HG03354 (cell line): ENCODE results near the gene CALHM2.
"Not testable (repeated sequence)": the region's sequence is repeated elsewhere in the genome, so short reads cannot be mapped to it uniquely, and the experiment has no call there.

ENCODE experiments used
- ATAC-seq: cut with Tn5 transposase; IDR thresholded peaks from one replicate; pipeline ENCODE4 v1.9.1; 2021; ENCODE audit warnings: mild to moderate bottlenecking; ENCODE audit not compliant: unreplicated experiment, poor library complexity, severe bottlenecking

CALHM2 gene

DNA sequence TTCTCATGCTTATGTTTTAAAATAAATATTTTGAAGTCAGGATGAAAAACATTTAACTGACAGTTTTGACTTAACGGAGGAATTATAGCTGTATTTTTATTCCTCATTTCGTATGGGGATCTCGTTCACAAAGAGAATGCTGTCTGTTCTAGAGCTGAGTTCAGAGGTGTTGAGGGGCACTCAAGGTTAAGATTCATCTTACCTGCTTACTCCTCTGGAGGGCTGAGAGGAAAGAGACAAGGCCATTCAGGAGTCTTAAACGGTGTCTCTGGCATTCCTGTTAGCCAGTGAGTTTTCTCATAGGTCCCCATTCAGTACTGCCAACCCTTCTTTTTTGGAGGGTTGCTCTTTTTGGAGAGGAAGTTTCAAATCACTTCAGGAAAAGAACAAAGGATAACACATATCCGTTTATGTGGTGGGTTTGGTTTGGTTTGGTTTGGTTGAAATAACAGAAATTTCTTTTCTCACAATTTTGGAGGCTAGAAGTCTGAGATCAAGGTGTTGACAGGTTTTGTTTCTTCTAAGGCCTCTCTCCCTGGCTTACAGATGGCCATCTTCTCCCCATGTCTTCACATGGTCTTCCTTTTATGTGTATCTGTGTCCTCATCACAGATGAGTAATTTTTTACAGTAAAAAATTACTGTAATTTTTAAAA lies 23.1 kb downstream of the CALHM2 start:
- ATAC-seq = no peak

DNA sequence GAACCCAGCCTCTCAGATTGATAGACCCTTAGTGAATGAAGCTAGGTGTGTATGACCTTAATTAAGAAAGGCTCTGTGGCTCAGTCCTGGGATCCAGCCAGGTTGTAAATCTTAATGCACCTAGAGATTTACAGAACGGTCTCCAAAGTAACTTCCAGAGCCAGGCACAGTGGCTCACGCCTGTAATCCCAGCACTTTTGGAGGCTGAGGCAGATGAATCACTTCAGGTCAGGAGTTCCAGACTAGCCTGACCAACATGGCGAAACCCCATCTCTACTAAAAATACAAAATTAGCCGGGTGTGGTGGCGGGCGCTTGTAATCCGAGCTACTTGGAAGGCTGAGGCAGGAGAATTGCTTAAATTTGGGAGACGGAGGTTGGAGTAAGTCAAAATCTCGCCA lies 24.3 kb downstream of the CALHM2 start:
- no peak for ATAC-seq

DNA sequence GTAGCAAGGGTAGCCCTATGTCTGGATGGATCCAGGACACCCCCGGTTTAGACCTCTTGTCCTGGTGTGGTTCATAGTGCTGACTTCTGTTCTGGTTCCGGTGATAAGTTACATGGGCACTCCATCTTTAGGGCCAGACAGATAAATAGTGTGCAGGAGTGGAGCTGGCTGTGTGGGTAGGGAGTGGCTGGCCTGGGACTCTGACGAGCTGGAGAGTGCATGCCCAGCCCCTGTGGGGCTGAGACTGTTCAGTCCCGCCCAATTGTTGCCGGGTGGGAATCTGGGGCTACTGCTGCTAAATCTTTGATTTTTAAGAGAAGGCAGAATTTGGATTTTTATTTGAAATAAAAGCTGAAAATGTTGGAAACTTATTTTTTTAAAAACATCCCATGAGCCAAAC lies 28.4 kb downstream of the CALHM2 start:
- no peak for ATAC-seq

DNA sequence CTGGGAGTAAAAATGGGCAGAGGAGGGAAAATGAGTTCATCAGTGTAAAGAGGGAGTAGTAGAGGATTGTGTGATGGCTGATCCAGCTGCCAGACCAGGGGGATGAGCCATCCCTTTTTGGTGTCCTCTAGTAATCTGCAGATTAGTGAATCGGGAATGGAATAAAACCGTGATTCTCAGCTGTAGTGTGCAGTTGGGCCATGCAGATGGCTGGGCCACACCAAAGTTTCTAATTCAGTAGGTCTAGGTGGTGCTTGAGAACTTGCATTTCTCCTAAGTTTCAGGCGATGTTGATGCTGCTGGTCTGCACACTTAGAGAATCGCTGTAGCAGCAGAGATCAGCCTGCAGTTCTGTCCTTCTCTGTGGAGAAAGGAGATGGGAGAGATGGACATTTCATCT lies 33.1 kb downstream of the CALHM2 start:
- ATAC-seq = no peak

DNA sequence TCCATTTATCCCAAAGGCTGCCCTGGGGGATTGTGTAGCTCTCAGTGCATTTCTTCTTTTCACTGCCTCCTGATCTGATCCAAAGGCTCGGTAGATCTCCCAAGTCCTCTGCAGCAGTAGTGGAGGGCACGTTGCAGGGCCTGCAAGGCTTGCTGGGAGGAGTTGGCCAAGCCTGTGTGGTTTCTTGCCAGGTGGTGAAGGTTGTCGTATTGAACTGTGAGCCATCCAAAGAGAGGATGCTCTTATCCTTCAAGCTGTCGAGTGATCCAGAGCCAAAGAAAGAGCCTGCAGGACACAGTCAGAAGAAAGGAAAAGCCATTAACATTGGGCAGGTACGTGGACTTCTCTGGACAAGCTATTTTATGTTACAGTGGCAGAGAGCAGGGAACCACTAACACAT lies 34.6 kb downstream of the CALHM2 start:
- ATAC-seq = no peak

DNA sequence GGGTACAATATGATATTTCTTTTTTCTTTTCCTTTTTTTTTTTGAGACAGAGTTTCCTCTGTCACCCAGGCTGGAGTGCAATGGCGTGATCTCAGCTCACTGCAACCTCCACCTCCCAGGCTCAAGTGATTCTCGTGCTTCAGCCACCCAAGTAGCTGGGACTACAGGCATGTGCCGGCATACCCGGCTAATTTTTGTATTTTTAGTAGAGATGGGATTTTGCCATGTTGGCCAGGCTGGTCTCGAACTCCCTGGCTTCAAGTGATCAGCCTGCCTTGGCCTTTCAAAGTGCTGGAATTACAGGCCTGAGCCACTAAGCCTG lies 35.1 kb downstream of the CALHM2 start:
- ATAC-seq = not testable (repeated sequence)

DNA sequence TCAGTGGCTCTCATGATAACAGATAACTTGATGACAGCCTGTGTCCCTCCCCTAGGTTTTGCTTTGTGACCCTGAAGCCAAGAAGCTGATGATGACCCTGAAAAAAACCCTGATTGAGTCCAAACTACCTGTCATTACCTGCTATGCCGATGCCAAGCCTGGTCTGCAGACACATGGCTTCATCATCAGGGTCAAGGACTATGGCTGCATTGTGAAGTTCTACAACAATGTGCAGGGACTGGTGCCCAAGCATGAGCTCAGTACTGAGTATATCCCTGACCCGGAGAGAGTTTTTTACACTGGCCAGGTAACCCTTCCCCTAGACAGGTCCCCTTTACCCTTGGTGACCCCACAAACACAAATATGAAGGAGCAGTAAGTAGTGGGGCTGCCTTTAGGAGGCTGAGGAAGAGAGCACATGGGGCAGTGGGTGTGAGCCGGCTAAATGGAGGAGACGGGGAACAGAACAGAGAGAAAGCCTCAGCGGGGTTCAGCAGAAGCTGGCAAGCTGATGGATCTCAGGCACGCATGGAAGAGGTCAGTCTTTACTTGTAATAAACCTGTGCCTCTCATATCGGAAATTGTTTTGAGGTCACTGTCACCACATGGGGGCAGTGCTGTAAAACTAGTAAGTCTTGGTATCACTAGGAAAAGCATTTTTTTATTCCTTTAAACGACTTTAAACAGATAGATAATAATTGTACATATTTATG lies 35.6 kb downstream of the CALHM2 start:
- no peak for ATAC-seq

DNA sequence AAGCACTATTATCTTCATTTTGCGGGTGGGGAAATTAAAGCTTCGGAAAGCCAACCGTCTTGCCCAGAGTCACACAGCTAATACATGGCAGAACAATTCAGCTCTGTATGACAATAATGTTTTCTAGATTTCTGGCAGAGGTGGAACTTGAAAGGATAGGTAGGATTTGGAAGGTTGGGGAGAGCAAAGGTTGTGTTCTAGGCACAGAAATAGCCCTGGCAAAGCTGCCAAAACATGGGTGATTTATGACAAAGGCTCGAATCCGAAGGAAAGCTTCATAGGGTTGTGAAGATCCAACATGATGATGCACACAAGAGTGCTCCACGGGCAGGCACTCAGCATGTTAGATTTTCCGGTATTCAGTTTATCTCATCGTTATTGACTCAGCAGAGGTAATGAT lies 36.6 kb downstream of the CALHM2 start:
- ATAC-seq = no peak

DNA sequence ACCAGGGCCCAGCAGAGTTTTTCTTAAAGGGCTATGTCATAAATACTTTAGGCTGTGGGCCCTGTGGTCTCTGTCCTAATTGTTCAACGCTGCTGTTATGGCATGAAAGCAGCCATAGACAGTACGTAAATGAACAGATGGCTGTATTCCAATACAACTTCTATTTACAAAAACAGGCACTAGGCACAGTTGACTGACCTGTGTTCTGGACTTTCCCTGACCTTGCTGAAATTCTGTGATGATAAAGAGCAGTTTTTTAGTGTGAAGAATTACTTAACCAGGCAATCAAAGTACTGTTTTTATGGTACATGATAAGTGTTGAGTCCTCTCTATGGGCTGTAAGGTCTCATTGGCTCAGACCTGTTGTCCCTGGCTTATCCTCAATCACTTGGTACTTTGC lies 38.6 kb downstream of the CALHM2 start:
- no peak for ATAC-seq

DNA sequence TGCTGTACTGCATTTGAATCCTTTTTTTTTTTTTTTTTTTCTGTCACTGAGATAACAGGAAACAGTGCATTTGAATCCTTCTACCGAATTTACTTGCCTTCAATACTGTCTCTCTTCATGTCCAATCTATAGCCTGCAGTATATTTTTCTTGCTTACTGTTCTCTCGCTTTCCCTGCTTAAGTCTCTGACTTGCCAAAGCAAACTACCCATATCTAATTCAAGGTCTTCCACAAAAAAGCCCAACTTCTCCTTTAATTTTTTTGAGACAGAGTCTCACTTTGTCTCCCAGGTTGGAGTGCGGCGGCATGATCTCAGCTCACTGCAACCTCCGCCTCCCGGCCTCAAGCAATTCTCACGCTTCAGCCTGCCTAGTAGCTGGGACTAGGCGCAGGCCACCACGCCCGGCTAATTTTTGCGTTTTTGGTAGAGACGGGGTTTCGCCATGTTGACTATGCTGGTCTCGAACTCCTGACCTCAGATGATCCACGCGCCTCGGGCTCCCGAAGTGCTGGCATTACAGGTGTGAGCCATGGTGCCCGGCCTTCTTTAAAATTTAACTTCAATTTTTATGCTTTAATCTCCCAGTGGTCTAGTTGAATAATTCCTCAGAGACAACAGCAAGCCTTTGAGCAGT lies 54.9 kb downstream of the CALHM2 start:
- ATAC-seq = no peak

DNA sequence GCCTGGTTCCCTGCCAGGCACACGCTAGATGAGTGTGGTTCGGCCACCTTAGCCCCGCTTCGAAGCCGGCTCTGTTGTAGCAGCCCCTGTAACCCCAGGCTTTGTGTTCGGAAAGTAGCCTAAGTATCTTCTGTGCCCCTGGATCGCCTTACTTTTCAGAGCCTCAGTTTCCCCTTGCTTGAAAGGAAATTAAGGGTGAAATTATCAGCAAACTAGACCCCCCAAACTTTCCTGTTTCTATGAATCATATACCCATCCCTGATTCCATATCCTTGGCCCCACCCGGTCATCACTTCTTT lies 55.4 kb downstream of the CALHM2 start:
- ATAC-seq = no peak
